Fibroblast of skin of scalp (primary cell): ENCODE results near the gene SERPINI1.
"Not testable (repeated sequence)": the region's sequence is repeated elsewhere in the genome, so short reads cannot be mapped to it uniquely, and the experiment has no call there.

ENCODE experiments used
- DNase-seq: peaks from one replicate; pipeline ENCODE4 v3.0.0-alpha.2; 2013

The SERPINI1 gene

GRCh38 chr3:167798443-167798842 is 62.9 kb downstream of the SERPINI1 start:
- DNase-seq = no peak

- DNase-seq = no peak
Measured at GRCh38 chr3:167808910-167809309, 73.4 kb downstream of the SERPINI1 start.

- DNase-seq = no peak
Measured at GRCh38 chr3:167810236-167810635, 74.7 kb downstream of the SERPINI1 start.

- peak; percentile 22 for DNase-seq
Measured at GRCh38 chr3:167811031-167811430, 75.5 kb downstream of the SERPINI1 start.

- DNase-seq = no peak
Measured at GRCh38 chr3:167813169-167814123, 77.9 kb downstream of the SERPINI1 start.

- peak; percentile 67 for DNase-seq
Measured at GRCh38 chr3:167814441-167814951, 79.0 kb downstream of the SERPINI1 start.

- no peak for DNase-seq
Measured at GRCh38 chr3:167816953-167817352, 81.4 kb downstream of the SERPINI1 start.

GRCh38 chr3:167820102-167820865 is 84.8 kb downstream of the SERPINI1 start:
- no peak for DNase-seq

GRCh38 chr3:167821248-167821805 is 85.8 kb downstream of the SERPINI1 start:
- DNase-seq = no peak

- no peak for DNase-seq
Measured at GRCh38 chr3:167823738-167824137, 88.2 kb downstream of the SERPINI1 start.

GRCh38 chr3:167827588-167827987 is 92.1 kb downstream of the SERPINI1 start:
- not testable (repeated sequence) for DNase-seq

- DNase-seq = no peak
Measured at GRCh38 chr3:167829071-167829470, 93.5 kb downstream of the SERPINI1 start.

- no peak for DNase-seq
Measured at GRCh38 chr3:167830007-167830406, 94.5 kb downstream of the SERPINI1 start.

- DNase-seq = no peak
Measured at GRCh38 chr3:167835359-167835758, 99.8 kb downstream of the SERPINI1 start.

GRCh38 chr3:167835953-167836352 is 100.4 kb downstream of the SERPINI1 start:
- DNase-seq = no peak

GRCh38 chr3:167837466-167837865 is 101.9 kb downstream of the SERPINI1 start:
- no peak for DNase-seq

GRCh38 chr3:167839460-167840134 is 104.1 kb downstream of the SERPINI1 start:
- no peak for DNase-seq

- no peak for DNase-seq
Measured at GRCh38 chr3:167840247-167840646, 104.7 kb downstream of the SERPINI1 start.

- no peak for DNase-seq
Measured at GRCh38 chr3:167843481-167843880, 108.0 kb downstream of the SERPINI1 start.

GRCh38 chr3:167843886-167844285 is 108.4 kb downstream of the SERPINI1 start:
- no peak for DNase-seq

GRCh38 chr3:167844528-167844927 is 109.0 kb downstream of the SERPINI1 start:
- no peak for DNase-seq

GRCh38 chr3:167851171-167851570 is 115.7 kb downstream of the SERPINI1 start:
- peak; percentile 1 for DNase-seq
